ENCODE results near the gene RAB27A. TPM values are rescaled to one million over a fixed set of nuclear protein-coding genes. Genes with fewer than 3 reads are reported as not detected.
A peak's percentile ranks its signal among the peaks of the same experiment; 100 is the strongest.

Gene RAB27A
- total and polyA plus RNA-seq, 2 of the 13 experiments (the other 11 are each of a cell fraction or from before 2014, with no cell fraction given), result 3.4 to 8.1 TPM

- TF ChIP-seq, protein P1, sequence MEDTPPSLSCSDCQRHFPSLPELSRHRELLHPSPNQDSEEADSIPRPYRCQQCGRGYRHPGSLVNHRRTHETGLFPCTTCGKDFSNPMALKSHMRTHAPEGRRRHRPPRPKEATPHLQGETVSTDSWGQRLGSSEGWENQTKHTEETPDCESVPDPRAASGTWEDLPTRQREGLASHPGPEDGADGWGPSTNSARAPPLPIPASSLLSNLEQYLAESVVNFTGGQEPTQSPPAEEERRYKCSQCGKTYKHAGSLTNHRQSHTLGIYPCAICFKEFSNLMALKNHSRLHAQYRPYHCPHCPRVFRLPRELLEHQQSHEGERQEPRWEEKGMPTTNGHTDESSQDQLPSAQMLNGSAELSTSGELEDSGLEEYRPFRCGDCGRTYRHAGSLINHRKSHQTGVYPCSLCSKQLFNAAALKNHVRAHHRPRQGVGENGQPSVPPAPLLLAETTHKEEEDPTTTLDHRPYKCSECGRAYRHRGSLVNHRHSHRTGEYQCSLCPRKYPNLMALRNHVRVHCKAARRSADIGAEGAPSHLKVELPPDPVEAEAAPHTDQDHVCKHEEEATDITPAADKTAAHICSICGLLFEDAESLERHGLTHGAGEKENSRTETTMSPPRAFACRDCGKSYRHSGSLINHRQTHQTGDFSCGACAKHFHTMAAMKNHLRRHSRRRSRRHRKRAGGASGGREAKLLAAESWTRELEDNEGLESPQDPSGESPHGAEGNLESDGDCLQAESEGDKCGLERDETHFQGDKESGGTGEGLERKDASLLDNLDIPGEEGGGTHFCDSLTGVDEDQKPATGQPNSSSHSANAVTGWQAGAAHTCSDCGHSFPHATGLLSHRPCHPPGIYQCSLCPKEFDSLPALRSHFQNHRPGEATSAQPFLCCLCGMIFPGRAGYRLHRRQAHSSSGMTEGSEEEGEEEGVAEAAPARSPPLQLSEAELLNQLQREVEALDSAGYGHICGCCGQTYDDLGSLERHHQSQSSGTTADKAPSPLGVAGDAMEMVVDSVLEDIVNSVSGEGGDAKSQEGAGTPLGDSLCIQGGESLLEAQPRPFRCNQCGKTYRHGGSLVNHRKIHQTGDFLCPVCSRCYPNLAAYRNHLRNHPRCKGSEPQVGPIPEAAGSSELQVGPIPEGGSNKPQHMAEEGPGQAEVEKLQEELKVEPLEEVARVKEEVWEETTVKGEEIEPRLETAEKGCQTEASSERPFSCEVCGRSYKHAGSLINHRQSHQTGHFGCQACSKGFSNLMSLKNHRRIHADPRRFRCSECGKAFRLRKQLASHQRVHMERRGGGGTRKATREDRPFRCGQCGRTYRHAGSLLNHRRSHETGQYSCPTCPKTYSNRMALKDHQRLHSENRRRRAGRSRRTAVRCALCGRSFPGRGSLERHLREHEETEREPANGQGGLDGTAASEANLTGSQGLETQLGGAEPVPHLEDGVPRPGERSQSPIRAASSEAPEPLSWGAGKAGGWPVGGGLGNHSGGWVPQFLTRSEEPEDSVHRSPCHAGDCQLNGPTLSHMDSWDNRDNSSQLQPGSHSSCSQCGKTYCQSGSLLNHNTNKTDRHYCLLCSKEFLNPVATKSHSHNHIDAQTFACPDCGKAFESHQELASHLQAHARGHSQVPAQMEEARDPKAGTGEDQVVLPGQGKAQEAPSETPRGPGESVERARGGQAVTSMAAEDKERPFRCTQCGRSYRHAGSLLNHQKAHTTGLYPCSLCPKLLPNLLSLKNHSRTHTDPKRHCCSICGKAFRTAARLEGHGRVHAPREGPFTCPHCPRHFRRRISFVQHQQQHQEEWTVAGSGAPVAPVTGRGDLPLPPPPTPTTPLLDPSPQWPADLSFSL (CRISPR knock-in tag; IDR thresholded peaks at IDR 0.05), result no peak
- TF ChIP-seq NFKBIZ (CRISPR knock-in tag; IDR thresholded peaks at IDR 0.05) (no peak), ZFY (CRISPR knock-in tag; IDR thresholded peaks at IDR 0.05) (peak; percentile 41; the same call in 1 of the 2 replicates), FOXO1 (CRISPR knock-in tag; IDR thresholded peaks at IDR 0.05) (no peak), RAD21 (CRISPR knock-in tag; IDR thresholded peaks at IDR 0.05) (peak; percentile 87), MZF1 (CRISPR knock-in tag; IDR thresholded peaks at IDR 0.05; ENCODE audit: borderline replicate concordance) (no peak), ZNF510 (CRISPR knock-in tag; IDR thresholded peaks at IDR 0.05; ENCODE audit: low read depth) (no peak), HDAC6 (IDR thresholded peaks at IDR 0.05; ENCODE audit: low read depth, low read length) (no peak), ZKSCAN1 (IDR thresholded peaks at IDR 0.05; ENCODE audit: low read length) (no peak), POGK (CRISPR knock-in tag; conservative IDR thresholded peaks at IDR 0.05) (0 out of 2 replicates have a peak, but pooled peaks have one; percentile 9), TFE3 (CRISPR knock-in tag; IDR thresholded peaks at IDR 0.05) (no peak), ZNF782 (CRISPR knock-in tag; IDR thresholded peaks at IDR 0.05; ENCODE audit: borderline replicate concordance) (no peak), ZNF768 (CRISPR knock-in tag; IDR thresholded peaks at IDR 0.05) (no peak), ZNF317 (CRISPR knock-in tag; IDR thresholded peaks at IDR 0.05) (no peak), RXRA (CRISPR knock-in tag; IDR thresholded peaks at IDR 0.05) (peak; percentile 25; the same call in 1 of the 2 replicates), KDM5A (IDR thresholded peaks at IDR 0.05; ENCODE audit: borderline replicate concordance, low read length) (no peak), ZNF121 (CRISPR knock-in tag; IDR thresholded peaks at IDR 0.05) (peak; percentile 37; the same call in 1 of the 2 replicates), MAX (IDR thresholded peaks at IDR 0.05) (peak; percentile 77), ZNF180 (CRISPR knock-in tag; IDR thresholded peaks at IDR 0.05; ENCODE audit: borderline replicate concordance, low read depth) (no peak), SP5 (CRISPR knock-in tag; IDR thresholded peaks at IDR 0.05; ENCODE audit: borderline replicate concordance, low read depth) (no peak)
Observed at GRCh38 chr15:55290528-55291057, 980 bp upstream of the RAB27A start (continued).
